DMS153 treated with DMSO at 0.1 percent for 48 hours (cell line): ENCODE results near the gene ATP8B3.

Source experiments
- DNase-seq: peaks from one replicate; lab custom pipeline; 2025; ENCODE audit not compliant: unreplicated experiment; lab: John Stamatoyannopoulos, UW

The ATP8B3 gene

DNA sequence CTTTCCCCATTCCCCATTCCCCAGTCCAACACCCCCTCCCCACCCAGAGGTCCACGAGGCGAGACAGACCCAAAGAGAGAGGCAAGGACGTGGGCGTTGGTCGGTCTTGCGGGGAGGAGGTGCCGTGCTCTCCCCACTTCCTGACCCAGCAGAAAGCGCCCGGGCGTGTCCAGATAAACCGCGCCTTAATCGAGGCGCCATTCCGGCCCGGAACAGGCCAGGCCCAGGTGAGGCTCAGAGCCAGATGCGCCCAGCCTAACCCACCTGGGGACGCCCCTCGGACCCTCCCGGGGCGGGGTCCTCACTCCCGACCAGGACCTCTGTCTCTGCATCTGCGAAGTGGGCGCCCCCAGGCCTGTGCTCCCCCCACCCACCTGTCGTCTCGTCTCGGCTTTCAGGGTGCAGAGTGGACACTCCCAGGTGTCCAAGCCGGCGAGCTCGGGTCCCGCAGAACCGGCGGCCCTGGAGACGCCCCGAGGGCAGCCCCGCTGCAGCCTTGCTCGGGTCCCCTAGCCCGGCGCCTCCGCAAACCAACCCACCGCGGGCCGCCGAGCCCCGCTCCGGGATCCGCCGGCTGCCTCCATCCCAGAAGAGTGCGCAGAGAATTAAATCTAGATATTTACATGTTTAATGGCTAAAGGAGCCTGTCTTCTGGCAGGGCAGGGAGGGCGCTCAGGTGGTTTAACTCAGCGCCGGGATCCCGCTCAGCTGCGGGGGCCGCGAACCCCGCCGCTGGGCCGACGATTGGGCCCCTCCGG is 63.8 kb downstream of the ATP8B3 start:
- DNase-seq = no peak

DNA sequence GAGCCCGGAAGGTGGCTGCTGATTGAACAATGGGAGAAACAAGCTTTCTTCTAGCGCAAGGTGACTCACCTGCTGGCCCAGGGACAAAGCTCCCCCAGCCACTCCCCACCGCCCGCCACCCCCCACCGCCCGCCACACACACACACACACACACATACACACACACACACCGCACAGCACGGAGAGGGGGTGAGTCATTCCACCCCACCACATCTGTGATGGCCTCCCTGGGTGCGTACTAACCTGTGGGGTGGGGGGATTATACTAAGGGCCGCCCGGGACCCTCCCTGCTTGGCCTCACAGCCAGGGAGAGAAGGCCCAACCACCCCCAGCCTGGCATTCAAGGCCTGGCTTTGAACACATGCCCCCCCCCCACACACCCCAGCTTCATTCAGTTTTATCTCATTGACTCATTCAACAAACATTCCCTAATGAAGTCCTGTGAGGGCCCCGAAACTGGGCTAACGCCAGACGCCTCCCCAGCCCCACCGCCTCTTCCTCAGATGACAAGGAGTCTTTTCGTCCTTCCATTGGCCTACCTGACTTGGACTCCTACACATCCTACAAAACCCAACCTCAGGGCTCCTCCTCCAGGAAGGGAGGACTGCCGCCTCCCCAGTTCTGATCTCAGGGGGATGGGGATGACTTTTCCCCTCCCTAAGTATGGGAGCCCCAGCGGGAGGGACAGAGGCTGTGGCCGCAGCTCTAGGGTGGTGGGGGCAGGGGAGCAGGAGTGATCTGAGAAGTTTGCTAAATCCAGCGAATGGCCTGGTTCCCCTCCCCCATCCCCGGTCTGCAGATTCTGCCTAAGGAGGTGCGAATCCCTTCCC is 64.6 kb downstream of the ATP8B3 start:
- DNase-seq = no peak

DNA sequence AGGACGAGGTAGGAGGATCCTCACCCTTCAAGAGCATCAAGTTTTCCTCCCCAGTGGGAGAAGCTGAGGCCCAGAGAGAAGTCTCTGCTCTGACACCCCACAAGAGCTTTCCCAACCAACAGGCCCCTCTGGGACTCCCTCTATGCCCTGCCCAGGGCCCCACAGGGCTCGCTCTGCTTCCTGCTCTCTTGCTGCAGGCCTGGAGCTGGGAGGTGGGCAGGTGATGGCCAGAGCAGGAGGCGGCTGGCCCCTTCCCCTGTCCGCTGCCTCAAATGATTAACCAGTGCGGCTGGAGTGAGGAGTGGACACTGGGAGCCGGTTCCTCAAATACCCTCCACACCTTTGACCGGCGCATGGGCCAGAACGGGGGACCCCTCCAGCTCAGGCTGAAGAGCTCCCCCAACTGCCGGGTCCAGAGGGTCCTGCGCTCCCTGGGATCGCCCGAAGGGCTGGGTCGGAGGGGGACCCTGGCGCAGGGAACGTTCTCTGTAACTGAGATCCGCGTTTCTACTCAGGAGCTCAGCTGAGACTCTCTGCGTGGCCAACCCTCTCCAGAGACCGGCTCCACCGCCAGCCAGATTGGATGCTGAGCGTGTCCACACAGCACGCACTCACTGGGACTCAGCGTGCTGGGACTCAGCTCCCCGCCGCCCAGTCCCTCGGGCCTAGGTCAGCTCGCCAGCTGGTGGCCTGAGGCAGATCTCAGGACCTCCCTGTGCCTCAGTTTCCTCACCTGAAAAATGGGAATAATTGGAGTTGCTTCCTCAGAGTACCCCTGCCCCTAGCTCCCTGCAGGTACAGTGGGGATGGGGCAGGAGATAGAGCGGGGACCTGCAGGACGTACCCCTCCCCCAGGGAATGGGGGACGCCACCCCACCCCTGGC is 65.4 kb downstream of the ATP8B3 start:
- no peak for DNase-seq

- no peak for DNase-seq
These were observed 66.5 kb downstream of the ATP8B3 start for GRCh38 chr19:1745589-1746031.

- DNase-seq = no peak
These were observed 67.1 kb downstream of the ATP8B3 start for GRCh38 chr19:1744822-1745563.

DNA sequence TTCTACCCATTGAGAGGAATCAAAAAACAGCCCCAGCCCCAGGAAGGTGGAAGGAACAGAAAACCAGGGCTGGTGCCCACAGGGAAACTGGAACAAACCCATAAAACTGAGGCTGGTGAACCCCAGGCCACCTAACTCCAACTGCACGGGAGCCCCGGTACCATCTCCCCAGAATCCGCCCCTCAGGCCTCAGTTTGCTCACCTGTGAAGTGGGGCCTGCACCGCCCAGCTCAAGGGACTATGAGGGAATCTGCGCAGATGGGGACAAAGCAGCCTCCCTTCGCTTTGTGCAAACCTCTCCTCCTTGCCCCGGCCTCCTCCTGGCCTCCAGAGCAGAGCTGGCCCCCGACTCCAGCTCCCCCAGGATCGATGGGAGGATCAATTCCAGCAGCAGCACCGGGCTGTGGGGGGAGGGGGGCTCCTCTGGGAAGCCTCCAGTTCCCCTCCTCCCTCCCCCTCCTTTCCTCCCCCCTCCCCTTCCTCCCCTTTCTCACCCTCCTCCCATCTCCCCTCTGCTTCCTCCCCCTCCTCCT is 67.9 kb downstream of the ATP8B3 start:
- DNase-seq = no peak

GRCh38 chr19:1742989-1743696 is 68.9 kb downstream of the ATP8B3 start:
- DNase-seq = no peak

DNA sequence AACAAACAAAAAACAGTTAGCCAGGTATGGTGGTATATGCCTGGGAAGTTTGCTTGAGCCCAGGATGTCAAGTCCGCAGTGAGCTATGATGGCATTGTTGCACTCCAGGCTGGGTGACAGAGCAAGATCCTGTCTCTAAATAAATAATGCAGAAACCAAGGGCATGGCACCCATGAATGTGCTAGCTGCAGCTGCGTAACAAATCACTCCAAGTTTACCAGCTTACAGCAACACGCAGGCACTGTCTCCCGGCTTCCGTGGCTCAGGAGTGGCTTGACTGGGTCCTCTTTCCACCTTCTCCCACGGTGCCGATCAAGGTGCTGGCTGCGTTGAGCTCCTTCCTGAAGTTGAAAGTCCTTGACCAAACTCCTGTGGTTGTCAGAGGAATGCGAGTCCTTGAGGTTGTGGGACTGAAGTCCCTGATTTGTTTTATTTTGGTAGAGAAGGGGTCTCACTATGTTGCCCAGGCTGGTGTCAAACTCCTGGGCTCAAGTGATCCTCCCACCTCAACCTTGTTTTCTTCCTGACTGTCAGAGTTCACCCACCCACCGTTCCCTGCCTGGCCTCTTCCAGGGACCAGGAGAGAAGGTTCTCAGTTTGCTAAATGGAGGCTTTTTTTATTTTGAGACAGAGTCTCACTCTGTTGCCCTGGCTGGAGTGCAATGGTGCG is 72.0 kb downstream of the ATP8B3 start:
- no peak for DNase-seq

GRCh38 chr19:1736927-1737326 is 75.1 kb downstream of the ATP8B3 start:
- no peak for DNase-seq

DNA sequence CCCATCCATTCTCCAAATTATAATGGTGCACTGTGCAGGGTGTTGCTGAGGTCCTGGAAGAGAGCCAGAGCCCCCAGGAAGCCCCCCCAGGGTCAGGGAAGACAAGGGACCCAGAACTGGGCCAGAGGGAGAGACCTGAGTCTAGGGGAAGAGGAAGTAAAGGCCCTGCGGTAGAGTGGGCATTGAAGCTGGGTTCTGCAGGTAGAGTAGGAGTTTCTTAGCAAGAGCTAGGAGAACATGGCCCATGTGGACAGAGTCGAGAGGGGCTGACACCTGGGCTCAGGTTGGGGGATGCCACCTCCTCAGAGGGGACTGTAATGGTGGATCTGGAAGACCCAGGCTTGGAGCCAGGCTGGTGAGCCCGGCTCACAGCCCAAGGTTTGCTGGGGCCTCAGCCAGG is 75.8 kb downstream of the ATP8B3 start:
- no peak for DNase-seq

DNA sequence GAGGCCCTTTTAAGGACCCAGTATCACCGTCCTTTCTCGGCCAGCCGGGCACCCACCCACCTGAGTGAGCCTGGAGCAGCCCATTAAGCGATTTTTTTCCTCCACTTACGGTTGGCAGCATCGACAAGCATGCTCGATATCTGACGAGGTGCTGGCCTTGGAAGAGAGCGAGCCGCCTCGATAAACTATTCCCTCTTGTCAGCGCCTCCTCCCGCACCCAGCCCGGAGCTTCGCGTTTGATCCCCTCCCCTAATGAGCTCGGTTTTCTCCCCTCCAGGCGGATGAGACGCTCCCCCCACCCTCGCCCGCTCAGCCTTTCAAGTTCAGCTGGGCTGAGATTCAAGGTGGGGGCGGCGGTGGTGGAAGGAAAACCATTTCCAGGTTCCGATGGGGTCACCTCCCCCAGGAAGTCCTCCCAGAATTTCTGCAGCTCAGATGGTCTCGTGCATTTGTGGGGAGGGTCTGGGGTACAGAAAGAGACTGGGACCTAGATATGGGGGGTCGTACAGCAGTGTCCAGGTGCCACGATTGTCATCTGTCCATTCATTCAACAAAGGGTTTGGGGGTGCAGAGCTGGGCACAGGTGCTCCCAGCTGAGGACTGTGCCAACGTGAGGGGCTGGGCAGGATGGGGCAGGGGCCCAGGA is 77.6 kb downstream of the ATP8B3 start:
- DNase-seq = no peak
